Stomach (tissue), 4 donors: ENCODE data around the gene CHPT1.

ENCODE experiments used
- EP300 ChIP-seq: sonication (generic); formaldehyde crosslinking; IDR thresholded peaks from one replicate; pipeline ENCODE4 v1.6.1; 2017; ENCODE audit warnings: antibody characterized with exemption
- POLR2A ChIP-seq, 4 donors: fragments of 450-650 bp; IDR thresholded peaks; one replicate each; pipeline ENCODE4 v1.6.1; 2016; ENCODE audit warnings: antibody characterized with exemption in 4 of 4, control low read depth in 2 of 4, mild to moderate bottlenecking in 1 of 4, moderate library complexity in 1 of 4
- TF ChIP-seq, protein P1 (sequence below), 7 experiments: fragments of 450-650 bp in 4 of 7; fragments of 200-600 bp in 3 of 7; sonication (generic) in 3 of 7; IDR thresholded peaks; one replicate each; pipeline ENCODE4 v1.5.1; 2016 to 2019; ENCODE audit warnings: antibody characterized with exemption in 7 of 7, control low read depth in 2 of 7, mild to moderate bottlenecking in 1 of 7

- TF ChIP-seq, protein P1, sequence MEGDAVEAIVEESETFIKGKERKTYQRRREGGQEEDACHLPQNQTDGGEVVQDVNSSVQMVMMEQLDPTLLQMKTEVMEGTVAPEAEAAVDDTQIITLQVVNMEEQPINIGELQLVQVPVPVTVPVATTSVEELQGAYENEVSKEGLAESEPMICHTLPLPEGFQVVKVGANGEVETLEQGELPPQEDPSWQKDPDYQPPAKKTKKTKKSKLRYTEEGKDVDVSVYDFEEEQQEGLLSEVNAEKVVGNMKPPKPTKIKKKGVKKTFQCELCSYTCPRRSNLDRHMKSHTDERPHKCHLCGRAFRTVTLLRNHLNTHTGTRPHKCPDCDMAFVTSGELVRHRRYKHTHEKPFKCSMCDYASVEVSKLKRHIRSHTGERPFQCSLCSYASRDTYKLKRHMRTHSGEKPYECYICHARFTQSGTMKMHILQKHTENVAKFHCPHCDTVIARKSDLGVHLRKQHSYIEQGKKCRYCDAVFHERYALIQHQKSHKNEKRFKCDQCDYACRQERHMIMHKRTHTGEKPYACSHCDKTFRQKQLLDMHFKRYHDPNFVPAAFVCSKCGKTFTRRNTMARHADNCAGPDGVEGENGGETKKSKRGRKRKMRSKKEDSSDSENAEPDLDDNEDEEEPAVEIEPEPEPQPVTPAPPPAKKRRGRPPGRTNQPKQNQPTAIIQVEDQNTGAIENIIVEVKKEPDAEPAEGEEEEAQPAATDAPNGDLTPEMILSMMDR (IDR thresholded peaks at IDR 0.05), result no peak
- TF ChIP-seq EP300 (no peak), POLR2A (IDR thresholded peaks at IDR 0.05) (no peak)
These were observed 45.8 kb downstream of the CHPT1 start for GRCh38 chr12:101743242-101743641.
